PFSK-1 (cell line): ENCODE results near the gene NDUFA12.

Experiments
- FOXP2 ChIP-seq: optimal IDR thresholded peaks from 2 replicates; pipeline ENCODE3; 2011; ENCODE audit warnings: borderline replicate concordance, control low read depth, inconsistent platforms; ENCODE audit not compliant: insufficient read depth; ENCODE audit errors: extremely low read length, extremely low read depth
- POLR2AphosphoS5 ChIP-seq: IDR thresholded peaks from 2 replicates; pipeline ENCODE4 v1.6.1; 2012; ENCODE audit warnings: low read depth, mild to moderate bottlenecking, control low read depth, low read length, moderate library complexity
- SIN3A ChIP-seq: IDR thresholded peaks from 2 replicates; pipeline ENCODE4 v1.6.1; 2012; ENCODE audit warnings: mild to moderate bottlenecking, low read length, moderate library complexity, borderline replicate concordance; ENCODE audit not compliant: insufficient read depth
- TAF1 ChIP-seq: IDR thresholded peaks from 2 replicates; pipeline ENCODE4 v1.6.1; 2012; ENCODE audit warnings: low read length, control low read depth, borderline replicate concordance; ENCODE audit not compliant: insufficient read depth
- TF ChIP-seq, protein P1 (sequence below), 2 experiments: IDR thresholded peaks; 2 replicates each; pipeline versions ENCODE4 v1.6.1 to v1.8.0; 2011 to 2012; ENCODE audit warnings: low read depth in 2 of 2, low read length in 2 of 2, control low read depth in 1 of 2, inconsistent platforms in 1 of 2, mild to moderate bottlenecking in 1 of 2, moderate library complexity in 1 of 2; ENCODE audit not compliant: insufficient read depth in 1 of 2

NDUFA12 gene

DNA sequence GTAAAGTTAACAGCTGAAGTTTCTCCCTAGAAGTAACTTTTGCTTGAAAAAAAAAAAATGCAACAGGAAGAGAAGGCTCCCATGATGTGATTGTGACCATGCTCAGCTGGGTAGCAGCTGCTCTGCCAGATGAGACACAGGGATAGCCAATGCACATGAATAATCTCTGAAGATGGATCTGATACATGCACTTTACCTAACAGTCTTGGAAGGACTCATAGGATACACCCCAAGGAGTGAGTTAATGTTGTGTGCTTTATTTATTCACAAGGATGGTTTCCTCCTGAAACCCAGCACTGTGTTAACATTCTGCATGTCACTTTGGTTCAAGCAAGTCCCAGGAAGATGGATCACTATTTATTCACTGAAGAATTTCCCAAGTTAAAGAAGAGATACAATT lies 46.5 kb downstream of the NDUFA12 start:
- no peak for TF ChIP-seq FOXP2
- TF ChIP-seq, protein P1, sequence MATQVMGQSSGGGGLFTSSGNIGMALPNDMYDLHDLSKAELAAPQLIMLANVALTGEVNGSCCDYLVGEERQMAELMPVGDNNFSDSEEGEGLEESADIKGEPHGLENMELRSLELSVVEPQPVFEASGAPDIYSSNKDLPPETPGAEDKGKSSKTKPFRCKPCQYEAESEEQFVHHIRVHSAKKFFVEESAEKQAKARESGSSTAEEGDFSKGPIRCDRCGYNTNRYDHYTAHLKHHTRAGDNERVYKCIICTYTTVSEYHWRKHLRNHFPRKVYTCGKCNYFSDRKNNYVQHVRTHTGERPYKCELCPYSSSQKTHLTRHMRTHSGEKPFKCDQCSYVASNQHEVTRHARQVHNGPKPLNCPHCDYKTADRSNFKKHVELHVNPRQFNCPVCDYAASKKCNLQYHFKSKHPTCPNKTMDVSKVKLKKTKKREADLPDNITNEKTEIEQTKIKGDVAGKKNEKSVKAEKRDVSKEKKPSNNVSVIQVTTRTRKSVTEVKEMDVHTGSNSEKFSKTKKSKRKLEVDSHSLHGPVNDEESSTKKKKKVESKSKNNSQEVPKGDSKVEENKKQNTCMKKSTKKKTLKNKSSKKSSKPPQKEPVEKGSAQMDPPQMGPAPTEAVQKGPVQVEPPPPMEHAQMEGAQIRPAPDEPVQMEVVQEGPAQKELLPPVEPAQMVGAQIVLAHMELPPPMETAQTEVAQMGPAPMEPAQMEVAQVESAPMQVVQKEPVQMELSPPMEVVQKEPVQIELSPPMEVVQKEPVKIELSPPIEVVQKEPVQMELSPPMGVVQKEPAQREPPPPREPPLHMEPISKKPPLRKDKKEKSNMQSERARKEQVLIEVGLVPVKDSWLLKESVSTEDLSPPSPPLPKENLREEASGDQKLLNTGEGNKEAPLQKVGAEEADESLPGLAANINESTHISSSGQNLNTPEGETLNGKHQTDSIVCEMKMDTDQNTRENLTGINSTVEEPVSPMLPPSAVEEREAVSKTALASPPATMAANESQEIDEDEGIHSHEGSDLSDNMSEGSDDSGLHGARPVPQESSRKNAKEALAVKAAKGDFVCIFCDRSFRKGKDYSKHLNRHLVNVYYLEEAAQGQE (IDR thresholded peaks at IDR 0.05; ENCODE audit: insufficient read depth in 1 of 2, low read depth in 2 of 2, low read length in 2 of 2) = no peak
- no peak for TF ChIP-seq POLR2AphosphoS5
- no peak for TF ChIP-seq SIN3A
- no peak for TF ChIP-seq TAF1

DNA sequence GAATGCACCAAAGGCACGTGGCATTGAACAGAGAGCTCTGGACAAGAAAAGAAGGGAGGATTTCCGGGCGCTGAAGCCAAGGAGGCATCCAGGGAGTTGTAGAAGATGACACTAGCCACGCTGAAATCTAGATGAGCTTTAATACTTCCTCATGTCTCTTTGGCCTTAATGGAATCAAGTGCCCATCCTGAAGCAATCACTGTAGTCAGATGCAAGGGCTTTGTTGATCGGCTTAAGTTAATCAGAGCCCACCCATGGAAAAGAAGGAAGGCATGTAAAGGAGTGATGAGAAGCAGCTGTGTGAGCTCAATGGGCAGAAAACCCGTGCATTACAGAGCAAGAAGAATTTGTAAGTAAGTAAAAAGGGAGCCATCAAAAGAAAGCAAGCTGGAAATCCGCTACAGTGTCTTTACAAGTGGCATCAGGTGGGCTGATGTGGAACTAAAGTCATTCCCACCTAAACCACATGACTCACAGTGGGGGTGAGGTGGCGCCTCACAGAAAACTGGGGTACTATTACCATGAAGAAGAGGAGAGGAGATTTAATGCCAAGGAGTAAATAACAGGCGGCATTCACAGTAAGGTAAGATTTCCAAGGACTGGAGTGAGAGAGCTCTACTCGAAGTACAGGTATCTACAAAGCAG lies 48.4 kb downstream of the NDUFA12 start:
- TF ChIP-seq SIN3A = no peak
- no peak for TF ChIP-seq TAF1
- no peak for TF ChIP-seq FOXP2
- no peak for TF ChIP-seq POLR2AphosphoS5
- TF ChIP-seq, protein P1 (IDR thresholded peaks at IDR 0.05; ENCODE audit: insufficient read depth in 1 of 2, low read depth in 2 of 2, low read length in 2 of 2) = no peak

DNA sequence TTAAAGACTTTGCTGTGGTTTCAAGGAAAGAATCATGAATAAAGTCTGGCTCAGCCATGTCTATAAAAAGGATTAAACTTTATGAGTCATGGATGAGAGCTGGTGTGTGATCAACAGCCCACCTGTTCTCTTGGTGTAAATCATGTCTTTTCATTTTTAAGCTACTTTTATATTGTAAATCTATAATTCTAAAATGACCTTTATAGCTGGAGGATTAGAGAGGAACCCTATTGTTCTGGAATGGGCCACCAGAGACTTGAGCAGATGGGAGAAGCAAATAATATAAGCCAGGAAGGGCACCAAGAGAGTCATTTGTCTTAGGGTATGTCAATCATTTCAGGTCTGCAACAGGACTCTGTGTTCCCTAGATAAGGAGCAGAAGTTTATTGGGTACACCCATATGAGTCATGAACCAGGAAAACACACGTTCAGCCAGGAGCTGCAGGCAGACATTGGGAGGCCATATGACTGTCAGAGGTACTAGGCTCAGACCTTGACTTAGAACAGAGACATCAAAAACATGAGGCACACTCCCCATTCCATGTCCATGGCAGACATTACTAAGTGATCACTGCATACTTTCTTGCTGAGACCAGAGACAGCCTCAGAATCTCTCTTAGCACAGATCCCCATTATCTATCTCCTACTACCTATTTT lies 49.3 kb downstream of the NDUFA12 start:
- no peak for TF ChIP-seq TAF1

DNA sequence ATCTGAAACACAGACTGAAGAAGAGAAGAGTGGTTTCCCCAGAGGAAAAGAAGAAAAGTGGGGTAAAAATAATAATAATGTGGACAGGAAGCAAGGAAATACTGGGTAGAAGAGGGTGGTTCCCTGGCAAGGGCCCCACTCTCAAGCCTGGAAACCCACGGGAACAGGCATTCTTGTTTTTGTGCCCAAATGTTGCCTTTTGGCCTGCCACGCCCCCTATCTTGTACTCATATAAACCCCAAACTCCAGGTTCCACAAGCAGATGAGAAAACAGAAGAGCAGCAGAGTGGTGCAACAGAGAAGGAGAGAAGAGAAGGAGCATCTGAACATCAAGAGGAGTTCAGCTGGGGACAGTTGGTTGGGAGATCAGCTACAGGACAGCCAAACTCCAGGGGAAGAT lies 51.2 kb downstream of the NDUFA12 start:
- TF ChIP-seq, protein P1 (IDR thresholded peaks at IDR 0.05; ENCODE audit: insufficient read depth in 1 of 2, low read depth in 2 of 2, low read length in 2 of 2) = no peak
- no peak for TF ChIP-seq POLR2AphosphoS5

DNA sequence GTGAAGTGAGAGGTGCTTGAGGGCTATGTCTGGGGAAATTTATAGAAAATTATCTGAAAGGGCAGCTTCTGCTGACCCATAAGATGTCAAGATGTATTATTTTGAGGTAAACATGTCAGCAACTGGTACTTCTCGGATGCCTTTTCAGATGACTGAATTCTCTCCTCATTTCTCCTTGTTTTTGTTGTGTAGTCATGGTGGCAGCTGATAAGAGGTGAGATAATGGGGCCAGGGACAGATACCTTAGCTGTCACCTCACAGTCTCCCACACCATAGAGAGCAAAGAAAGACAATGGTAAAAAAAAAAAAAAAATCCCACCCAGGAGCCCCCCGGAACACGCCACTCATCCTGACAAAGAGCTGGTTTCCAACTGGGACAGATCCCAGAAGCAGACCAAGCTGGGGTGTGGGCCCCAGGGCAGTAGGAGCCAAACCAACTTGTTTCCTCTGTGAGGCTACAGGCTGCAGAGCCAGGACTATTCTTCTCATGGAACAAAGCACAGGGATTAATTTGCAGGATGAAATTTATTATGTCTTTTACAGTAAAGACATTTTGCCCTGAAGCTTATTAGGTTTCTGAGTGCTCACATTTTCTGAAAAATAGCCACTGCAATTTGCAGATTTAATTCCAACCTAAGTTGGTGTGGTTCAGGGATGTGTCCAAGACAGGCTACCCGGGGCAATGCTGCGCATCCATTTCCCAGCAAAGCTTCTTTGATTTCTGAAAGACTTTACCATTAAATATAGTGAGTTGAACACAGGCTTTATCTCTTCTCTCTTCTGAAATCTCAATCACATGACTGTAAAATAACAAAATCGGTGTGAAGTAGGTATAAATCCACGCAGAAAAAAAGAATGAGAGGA lies 52.2 kb downstream of the NDUFA12 start:
- TF ChIP-seq FOXP2 = no peak
- TF ChIP-seq POLR2AphosphoS5 = no peak

DNA sequence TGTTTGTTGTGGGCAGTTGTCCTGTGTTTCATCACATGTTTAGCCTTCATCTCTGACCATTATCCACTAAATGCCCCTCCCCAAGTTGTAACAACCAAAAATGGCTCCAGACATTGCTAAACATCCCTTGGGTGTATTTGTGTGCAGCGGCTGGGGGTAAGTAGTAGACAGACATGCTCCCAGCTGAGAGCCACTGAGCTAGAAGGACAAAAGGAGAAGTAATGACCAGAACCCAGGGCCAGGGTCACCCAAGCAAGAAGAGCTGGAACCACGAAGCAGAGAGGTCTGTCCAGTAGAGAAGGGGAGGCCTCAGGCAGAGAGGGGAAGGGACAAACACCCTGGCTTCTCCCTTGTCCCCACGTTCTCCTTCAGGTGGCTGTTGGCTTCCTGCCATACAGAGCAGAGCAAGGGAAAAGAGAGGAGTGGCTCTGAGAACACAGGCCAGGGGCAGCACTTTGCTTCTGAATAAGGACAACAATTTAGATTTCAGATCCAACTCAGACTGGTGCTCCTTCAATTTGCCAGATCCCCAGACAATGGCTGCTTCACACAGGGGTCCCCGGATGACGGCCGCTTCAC lies 55.2 kb downstream of the NDUFA12 start:
- no peak for TF ChIP-seq POLR2AphosphoS5
- TF ChIP-seq SIN3A = no peak
- no peak for TF ChIP-seq FOXP2
- TF ChIP-seq, protein P1 (IDR thresholded peaks at IDR 0.05; ENCODE audit: insufficient read depth in 1 of 2, low read depth in 2 of 2, low read length in 2 of 2) = no peak
